Measurements from ENCODE around the gene PHF10.
"Not testable (repeated sequence)": the region's sequence is repeated elsewhere in the genome, so short reads cannot be mapped to it uniquely, and the experiment has no call there.

The PHF10 gene

GRCh38 chr6:169724494-169725124, at the start of gene PHF10:
Gene PHF10 (minus strand): TSS chr6:169724500. CDS start chr6:169723931, 569 bp downstream.
- DNase-seq, result peak; percentile 59

GRCh38 chr6:169766921-169767736, 42.8 kb upstream of the PHF10 start:
- no peak for DNase-seq

- no peak for DNase-seq
These were observed 41.9 kb upstream of the PHF10 start for GRCh38 chr6:169766232-169766631.

- not testable (repeated sequence) for DNase-seq
These were observed 41.5 kb upstream of the PHF10 start for GRCh38 chr6:169765789-169766188.

GRCh38 chr6:169763881-169764280, 39.6 kb upstream of the PHF10 start:
- DNase-seq, result no peak

- no peak for DNase-seq
These were observed 39.0 kb upstream of the PHF10 start for GRCh38 chr6:169763308-169763707.

- no peak for DNase-seq
These were observed 30.9 kb upstream of the PHF10 start for GRCh38 chr6:169755162-169755561.

- DNase-seq, result no peak
These were observed 27.8 kb upstream of the PHF10 start for GRCh38 chr6:169752074-169752623.

- DNase-seq, result peak; percentile 96
These were observed 27.2 kb upstream of the PHF10 start, which contains the start of the genes DYNLT2 and ERMARD for GRCh38 chr6:169751242-169752073. Gene DYNLT2 (minus strand): TSS chr6:169751572. CDS start chr6:169751458, 114 bp downstream. Gene ERMARD (plus strand): TSS chr6:169751622. CDS start chr6:169751658, 36 bp downstream.

GRCh38 chr6:169746556-169746955, 22.3 kb upstream of the PHF10 start:
- no peak for DNase-seq

GRCh38 chr6:169745405-169745804, 21.1 kb upstream of the PHF10 start:
- DNase-seq, result no peak

- no peak for DNase-seq
These were observed 17.0 kb upstream of the PHF10 start for GRCh38 chr6:169741344-169741743.

- DNase-seq, result no peak
These were observed 14.8 kb upstream of the PHF10 start for GRCh38 chr6:169738976-169739529.

GRCh38 chr6:169738204-169738975, 14.1 kb upstream of the PHF10 start:
- DNase-seq, result no peak

- no peak for DNase-seq
These were observed 5.7 kb upstream of the PHF10 start for GRCh38 chr6:169729961-169730360.

GRCh38 chr6:169726963-169727362, 2.7 kb upstream of the PHF10 start:
- no peak for DNase-seq

- DNase-seq, result no peak
These were observed 1.7 kb upstream of the PHF10 start for GRCh38 chr6:169726049-169726400.

GRCh38 chr6:169725125-169726048, 1.1 kb upstream of the PHF10 start:
- peak; percentile 64 for DNase-seq

GRCh38 chr6:169723991-169724493, 258 bp downstream of the PHF10 start:
- DNase-seq, result peak; percentile 59

GRCh38 chr6:169723200-169723909, 945 bp downstream of the PHF10 start:
- DNase-seq, result peak; percentile 85

Measured in RPMI8226 (cell line).